BE2C (cell line): Measurements from ENCODE around the gene IFNAR1.
"Not testable (repeated sequence)": the region's sequence is repeated elsewhere in the genome, so short reads cannot be mapped to it uniquely, and the experiment has no call there.

Experiments
- DNase-seq: peaks from one replicate; pipeline ENCODE4 v3.0.0-alpha.2; 2020
- H3K27me3 ChIP-seq: fragments of 250-450 bp; sonication (Bioruptor Pico); 2 replicates; pipeline ENCODE4 v1.5.1; 2020; ENCODE audit warnings: mild to moderate bottlenecking
- H3K36me3 ChIP-seq: fragments of 250-450 bp; sonication (Bioruptor Pico); 2 replicates; pipeline ENCODE4 v1.5.1; 2020; ENCODE audit warnings: mild to moderate bottlenecking
- H3K4me1 ChIP-seq: fragments of 250-450 bp; sonication (Bioruptor Pico); 2 replicates; pipeline ENCODE4 v1.5.1; 2020
- H3K4me3 ChIP-seq: 2 replicates; pipeline ENCODE4 v1.5.1; 2011; ENCODE audit warnings: low read depth, low read length
- H3K9me3 ChIP-seq: fragments of 250-450 bp; sonication (Bioruptor Pico); 2 replicates; pipeline ENCODE4 v1.5.1; 2020
- TF ChIP-seq, protein P1 (sequence below): IDR thresholded peaks from 2 replicates; pipeline ENCODE4 v1.5.1; 2012; ENCODE audit warnings: mild to moderate bottlenecking, low read depth, low read length

The IFNAR1 gene

DNA sequence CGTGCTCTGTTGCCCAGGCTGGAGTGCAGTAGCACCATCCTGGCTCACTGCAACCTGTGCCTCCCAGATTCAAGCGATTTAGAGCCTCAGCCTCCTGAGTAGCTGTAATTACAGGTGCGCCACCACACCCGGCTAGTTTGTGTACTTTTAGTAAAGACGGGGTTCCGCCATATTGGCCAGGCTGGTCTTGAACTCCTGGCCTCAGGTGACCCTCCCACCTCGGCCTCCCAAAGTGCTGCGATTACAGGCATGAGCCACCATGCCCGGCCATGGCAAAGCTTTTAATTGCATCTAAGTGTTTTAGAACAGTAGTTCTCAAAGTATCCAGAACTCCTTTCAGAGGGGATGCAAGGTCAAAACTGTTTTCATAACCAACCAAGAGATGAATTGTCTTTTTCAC is 53.3 kb downstream of the IFNAR1 start:
- H3K4me3 ChIP-seq, result no peak overlapping the region
- H3K36me3 ChIP-seq, result no peaks in the 10 kb centered on the region
- H3K4me1 ChIP-seq, result no peaks in the 10 kb centered on the region
- H3K27me3 ChIP-seq, result no peaks in the 10 kb centered on the region
- DNase-seq, result no peak
- TF ChIP-seq, protein P1, sequence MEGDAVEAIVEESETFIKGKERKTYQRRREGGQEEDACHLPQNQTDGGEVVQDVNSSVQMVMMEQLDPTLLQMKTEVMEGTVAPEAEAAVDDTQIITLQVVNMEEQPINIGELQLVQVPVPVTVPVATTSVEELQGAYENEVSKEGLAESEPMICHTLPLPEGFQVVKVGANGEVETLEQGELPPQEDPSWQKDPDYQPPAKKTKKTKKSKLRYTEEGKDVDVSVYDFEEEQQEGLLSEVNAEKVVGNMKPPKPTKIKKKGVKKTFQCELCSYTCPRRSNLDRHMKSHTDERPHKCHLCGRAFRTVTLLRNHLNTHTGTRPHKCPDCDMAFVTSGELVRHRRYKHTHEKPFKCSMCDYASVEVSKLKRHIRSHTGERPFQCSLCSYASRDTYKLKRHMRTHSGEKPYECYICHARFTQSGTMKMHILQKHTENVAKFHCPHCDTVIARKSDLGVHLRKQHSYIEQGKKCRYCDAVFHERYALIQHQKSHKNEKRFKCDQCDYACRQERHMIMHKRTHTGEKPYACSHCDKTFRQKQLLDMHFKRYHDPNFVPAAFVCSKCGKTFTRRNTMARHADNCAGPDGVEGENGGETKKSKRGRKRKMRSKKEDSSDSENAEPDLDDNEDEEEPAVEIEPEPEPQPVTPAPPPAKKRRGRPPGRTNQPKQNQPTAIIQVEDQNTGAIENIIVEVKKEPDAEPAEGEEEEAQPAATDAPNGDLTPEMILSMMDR, result no peak
- no peaks in the 10 kb centered on the region for H3K9me3 ChIP-seq

DNA sequence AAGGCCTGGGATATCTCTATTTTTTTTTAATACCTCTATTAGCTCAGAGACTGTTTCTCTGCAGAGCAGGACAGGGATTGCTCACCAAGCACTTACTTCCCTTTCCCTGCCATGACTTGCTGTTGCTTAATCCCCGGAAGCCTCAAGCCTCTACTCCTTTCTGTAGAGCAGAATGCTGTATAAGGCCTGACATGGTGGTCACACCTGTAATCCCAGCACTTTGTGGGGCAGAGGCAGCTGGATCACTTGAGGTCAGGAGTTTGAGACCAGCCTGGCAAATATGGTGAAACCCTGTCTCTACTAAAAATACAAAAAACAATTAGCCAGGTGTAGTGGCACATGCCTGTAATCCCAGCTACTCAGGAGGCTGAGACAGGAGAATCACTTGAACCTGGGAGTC is 55.2 kb downstream of the IFNAR1 start:
- not testable (repeated sequence) for H3K4me1 ChIP-seq, H3K27me3 ChIP-seq, DNase-seq, H3K4me3 ChIP-seq, H3K36me3 ChIP-seq, H3K9me3 ChIP-seq

DNA sequence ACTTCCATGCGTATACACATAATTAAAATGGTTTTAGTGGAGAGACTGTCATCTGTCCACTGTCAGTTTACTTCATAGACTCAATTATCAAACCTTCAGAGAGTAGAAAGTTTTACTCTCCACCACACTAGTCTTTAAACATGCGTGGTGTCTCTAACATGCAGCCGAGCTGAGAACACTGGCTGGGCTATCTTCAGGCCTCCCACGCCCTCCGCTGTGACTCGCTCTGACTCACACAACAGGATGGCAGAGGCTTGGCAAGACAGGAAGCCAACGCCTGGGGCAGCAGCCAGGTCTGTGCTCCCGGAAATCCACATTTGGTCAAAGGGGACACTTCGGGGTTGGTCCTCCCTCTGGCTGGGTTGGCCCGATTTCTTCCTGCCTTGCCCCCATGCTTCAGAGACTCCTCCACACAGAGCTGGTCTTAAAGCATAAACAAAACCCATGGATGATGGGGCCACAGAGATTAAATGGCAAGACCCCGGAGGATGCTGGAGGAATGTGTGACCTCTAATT is 55.8 kb downstream of the IFNAR1 start:
- TF ChIP-seq, protein P1, result no peak
- Histone ChIP-seq H3K9me3 (no peaks in the 10 kb centered on the region), H3K4me1 (no peaks in the 10 kb centered on the region), H3K27me3 (no peaks in the 10 kb centered on the region), H3K36me3 (no peaks in the 10 kb centered on the region), H3K4me3 (no peak overlapping the region)
- peak; percentile 75 for DNase-seq

DNA sequence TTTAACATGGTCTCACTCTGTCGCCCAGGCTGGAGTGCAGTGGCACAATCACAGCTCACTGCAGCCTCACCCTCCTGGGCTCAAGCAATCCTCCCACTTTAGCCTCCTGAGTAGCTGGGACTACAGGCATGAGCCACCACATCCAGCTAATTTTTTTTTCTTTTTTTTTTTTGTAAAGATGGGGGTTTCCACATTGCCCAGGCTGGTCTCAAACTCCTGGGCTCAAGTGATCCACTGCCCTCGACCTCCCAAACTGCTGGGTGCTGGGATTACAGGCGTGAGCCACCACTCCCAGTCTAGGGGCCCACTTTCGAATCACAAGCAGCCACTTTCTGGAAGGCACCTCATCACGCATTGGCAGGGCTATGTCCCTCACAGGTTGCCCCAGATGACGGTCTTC is 56.6 kb downstream of the IFNAR1 start:
- not testable (repeated sequence) for H3K4me1 ChIP-seq, H3K4me3 ChIP-seq, H3K9me3 ChIP-seq, H3K36me3 ChIP-seq, H3K27me3 ChIP-seq, DNase-seq

DNA sequence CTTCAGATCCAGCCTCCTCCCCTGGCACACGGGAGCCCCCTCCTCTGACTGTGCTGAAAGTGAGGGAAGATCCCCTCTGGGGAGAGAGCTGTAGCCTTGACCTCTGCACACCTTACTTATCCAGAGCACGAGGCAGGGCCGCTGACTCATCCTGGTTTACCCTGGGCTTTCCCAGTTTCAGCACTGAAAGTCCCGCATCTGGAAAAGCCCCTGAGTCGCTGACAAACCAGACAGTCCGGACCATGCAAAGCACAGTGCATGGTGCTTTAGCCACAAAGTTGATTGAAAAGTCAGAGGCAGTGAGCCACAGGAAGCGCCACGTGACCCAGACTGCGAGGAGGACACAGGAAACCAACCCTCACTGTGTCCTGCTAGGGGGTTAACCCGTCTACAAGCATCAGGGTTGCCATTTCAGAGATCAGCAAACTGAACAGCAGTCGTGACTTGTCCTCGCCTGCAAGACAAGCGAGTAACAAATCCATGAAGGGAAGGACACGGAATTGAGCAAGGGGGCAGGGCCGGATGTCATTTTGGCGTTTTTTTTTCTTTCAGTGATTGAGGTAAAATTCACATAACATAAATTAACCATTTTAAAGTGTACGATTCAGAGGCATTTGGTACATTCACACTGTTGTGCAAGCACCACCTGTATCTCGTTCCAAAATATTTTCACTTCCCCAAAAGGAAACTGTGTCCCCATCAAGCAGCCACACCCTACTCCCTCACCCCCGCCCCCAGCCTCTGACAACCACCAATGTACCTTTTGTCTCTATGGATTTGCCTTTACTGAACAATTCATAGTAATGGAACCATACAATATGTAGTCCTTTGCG is 58.5 kb downstream of the IFNAR1 start:
- H3K36me3 ChIP-seq, result no peaks in the 10 kb centered on the region
- H3K4me1 ChIP-seq, result no peaks in the 10 kb centered on the region
- H3K9me3 ChIP-seq, result no peaks in the 10 kb centered on the region
- peak; percentile 41 for DNase-seq
- no peak overlapping the region for H3K4me3 ChIP-seq
- TF ChIP-seq, protein P1, result no peak
- H3K27me3 ChIP-seq, result no peaks in the 10 kb centered on the region

DNA sequence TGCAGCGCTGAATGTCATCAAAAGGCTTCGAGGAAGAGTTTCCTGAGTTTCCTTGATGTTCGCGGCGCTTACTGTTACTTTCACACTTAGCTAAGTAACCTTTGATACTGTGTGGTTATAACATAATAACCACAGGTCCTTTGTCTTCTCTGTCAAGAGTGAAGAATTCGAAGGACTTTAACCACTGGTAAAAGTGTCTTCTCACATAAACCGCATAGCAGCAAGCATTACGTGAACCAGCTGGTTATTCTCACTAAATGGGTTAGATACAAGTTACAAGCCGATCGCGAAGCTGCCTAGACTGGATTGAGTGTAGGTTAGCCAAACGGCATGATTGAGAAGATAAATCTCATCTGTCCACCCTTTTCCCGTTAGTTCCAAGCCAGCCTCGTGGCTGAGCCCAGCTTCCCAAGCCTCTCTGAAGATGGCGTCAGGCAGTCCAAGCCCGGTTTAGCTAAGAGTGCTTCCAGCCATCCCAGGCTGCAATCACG is 60.1 kb downstream of the IFNAR1 start:
- no peaks in the 10 kb centered on the region for H3K4me1 ChIP-seq
- H3K9me3 ChIP-seq, result no peaks in the 10 kb centered on the region
- DNase-seq, result no peak
- TF ChIP-seq, protein P1, result no peak
- no peaks in the 10 kb centered on the region for H3K27me3 ChIP-seq
- H3K4me3 ChIP-seq, result no peak overlapping the region
- H3K36me3 ChIP-seq, result no peaks in the 10 kb centered on the region

DNA sequence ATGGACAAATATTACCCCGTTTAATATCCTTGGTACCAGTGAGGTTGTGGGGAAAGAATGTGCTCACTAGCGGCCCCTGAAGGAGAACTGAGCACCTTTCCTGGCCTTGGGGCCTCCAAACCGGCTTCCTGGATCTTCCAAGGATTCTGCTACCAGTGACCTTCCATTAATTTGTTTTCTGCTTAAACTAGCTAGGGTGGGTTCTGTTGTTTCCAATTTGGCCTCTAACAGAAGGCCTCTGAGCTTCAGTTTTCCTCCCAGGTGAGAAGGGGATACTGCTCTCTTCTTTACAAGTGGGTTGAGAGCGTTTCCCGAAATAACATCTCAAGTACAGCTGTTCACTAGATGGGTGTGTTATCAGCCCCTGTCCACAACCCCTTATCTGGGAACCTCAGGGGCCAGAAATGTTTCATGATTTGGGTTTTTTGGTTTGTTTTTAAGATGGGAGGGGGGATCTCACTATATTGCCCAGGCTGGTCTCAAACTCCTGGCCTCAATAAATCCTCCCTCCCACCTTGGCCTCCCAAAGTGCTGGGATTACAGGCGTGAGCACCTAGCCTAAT is 61.5 kb downstream of the IFNAR1 start:
- H3K4me3 ChIP-seq, result no peak overlapping the region
- no peaks in the 10 kb centered on the region for H3K27me3 ChIP-seq
- TF ChIP-seq, protein P1, result peak; percentile 37
- no peaks in the 10 kb centered on the region for H3K4me1 ChIP-seq
- no peaks in the 10 kb centered on the region for H3K9me3 ChIP-seq
- H3K36me3 ChIP-seq, result no peaks in the 10 kb centered on the region
- DNase-seq, result no peak
